Stimulated activated CD8-positive, alpha-beta memory T cell treated with anti-CD3 and anti-CD28 coated beads, Interleukin-7, amount 100 ng/mL, for 1 hour (primary cell): Measurements from ENCODE around the gene NUP205.

Source experiments
- DNase-seq, 2 donors: peaks; one replicate each; pipeline ENCODE4 v3.0.0-alpha.2; 2020; ENCODE audit warnings: low read depth in 2 of 2

NUP205 gene, protein sequence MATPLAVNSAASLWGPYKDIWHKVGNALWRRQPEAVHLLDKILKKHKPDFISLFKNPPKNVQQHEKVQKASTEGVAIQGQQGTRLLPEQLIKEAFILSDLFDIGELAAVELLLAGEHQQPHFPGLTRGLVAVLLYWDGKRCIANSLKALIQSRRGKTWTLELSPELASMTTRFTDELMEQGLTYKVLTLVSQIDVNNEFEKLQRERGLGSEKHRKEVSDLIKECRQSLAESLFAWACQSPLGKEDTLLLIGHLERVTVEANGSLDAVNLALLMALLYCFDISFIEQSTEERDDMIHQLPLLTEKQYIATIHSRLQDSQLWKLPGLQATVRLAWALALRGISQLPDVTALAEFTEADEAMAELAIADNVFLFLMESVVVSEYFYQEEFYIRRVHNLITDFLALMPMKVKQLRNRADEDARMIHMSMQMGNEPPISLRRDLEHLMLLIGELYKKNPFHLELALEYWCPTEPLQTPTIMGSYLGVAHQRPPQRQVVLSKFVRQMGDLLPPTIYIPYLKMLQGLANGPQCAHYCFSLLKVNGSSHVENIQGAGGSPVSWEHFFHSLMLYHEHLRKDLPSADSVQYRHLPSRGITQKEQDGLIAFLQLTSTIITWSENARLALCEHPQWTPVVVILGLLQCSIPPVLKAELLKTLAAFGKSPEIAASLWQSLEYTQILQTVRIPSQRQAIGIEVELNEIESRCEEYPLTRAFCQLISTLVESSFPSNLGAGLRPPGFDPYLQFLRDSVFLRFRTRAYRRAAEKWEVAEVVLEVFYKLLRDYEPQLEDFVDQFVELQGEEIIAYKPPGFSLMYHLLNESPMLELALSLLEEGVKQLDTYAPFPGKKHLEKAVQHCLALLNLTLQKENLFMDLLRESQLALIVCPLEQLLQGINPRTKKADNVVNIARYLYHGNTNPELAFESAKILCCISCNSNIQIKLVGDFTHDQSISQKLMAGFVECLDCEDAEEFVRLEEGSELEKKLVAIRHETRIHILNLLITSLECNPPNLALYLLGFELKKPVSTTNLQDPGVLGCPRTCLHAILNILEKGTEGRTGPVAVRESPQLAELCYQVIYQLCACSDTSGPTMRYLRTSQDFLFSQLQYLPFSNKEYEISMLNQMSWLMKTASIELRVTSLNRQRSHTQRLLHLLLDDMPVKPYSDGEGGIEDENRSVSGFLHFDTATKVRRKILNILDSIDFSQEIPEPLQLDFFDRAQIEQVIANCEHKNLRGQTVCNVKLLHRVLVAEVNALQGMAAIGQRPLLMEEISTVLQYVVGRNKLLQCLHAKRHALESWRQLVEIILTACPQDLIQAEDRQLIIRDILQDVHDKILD (N-terminal part only)

DNA sequence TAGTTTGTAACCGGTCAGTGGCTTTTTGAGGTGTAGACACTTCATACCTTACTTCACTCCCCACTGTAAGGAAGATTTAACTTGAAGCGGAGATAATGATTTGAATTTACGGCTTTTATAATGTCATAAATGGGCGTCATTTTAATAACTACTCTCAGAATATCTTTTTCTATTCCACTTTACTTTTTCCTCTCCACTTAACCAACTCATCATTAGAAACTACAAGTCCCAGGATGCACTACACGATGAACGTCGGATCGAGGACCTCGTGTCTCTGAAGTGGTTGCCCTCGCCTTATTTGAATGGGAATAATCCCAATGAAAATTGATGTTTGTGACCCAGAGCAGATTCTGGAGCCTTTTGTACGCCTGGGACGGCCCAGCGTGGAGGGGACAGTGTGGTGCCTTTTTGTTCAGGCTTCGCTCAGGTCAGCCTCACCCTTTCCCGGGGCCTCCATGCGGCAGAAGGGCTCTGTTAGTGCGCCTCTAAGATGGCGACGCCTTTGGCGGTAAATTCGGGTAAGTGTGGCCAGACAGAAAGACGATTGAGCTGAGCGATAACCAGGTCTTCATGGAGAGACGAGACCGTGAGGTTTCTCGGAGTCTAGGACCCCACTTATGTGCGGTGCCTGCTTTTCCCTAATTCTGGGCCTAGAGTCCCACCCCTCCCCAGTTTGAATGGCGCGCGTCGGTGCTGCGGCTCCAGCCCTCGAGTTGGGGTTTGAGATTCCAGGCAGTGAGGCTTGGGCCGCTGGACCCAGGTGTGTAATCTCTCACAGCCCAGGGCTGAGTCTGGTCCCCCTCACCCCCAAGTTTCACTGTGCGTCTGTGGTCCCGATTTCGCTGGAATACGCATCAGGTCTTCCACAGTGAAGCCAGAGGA is at the start of gene NUP205:
NUP205 (plus strand) TSS at position 463 of the 882 bp plus-strand sequence; CDS start at position 491, 28 bp downstream.
- DNase-seq: peak; percentile 45 to 57

DNA sequence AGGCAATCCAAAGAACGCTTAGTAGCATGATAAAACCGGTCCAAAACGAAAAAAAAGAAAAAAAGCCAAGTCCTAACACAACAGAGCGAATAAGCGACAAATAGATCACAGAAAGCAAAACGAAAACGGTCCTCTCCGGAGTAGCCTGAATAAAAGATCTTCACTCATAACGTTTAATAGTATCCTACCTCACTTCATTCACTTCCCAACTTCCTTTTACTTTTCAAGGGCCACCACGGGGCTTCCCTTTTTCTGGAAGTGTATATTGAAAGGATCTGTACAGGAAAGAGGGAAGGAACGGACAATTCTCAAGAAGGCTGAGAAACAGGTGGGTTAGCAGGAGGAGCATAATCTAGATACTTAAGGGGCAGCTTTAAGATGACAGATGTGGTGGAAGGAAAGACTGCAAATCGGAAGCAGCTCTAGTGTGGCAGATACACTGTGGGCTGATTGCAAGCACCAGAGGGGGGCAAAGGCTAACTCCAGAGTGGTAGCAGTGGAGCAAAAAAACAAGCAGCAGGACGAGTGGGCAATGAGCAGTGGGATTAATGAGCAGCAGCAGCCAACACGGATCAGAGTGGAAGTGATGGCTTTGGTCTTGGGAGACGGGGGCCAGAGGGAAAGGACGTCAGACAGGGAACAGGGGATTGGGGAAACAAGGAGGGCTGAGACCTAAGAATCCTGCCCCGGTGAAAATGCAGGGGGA is 48.7 kb upstream of the NUP205 start:
- DNase-seq: peak in 1 of 2 donors; percentile 2

DNA sequence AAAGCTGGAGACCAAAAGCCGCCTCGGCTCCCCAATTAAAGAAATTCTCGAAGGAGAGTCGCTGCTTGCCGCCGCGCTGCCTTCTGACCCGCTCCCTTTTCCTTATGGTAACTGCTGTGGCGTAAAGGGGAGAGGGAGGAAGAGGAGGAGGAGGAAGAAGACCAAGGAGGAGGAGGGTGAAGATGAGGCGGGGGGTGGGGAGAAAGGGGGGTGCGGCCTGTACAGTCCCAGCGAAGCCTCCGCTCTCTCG is 48.2 kb upstream of the NUP205 start:
- no peak for DNase-seq

DNA sequence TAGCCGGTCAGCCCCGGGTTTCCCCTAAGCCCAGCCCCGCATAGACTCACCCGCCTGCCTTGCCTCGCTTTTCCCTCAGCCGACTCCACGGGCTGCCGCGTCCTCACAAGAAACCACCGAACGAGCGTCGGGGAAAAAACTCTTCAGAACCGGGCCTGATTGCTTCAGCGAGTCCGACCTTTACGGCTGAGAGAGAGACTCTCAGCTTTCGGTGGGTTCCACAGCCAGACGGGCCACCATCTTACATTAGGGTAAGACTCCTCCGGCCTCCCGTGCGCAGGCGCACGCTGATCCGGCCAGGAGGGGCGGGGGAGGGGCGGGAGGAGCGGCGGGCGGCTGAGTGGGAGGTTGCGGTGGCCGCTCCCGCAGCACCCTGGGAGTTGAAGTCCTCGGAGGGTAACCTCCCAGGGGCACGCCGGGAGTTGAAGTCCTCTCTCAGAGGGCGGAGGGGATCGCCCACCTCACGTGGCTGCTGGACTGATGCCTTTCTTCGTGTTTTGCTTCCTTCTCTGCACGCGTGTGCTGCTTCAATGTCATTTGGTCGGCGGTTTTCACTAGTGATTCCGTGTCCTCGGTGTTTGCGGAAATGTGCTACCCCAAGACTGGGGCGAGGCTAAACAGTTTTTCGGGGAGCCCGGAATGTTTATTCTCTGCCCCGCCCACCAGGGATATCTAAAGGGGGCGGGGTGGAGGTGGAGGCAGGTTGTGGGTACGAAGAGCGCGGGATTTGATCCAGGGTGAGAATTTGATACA is 47.7 kb upstream of the NUP205 start, which contains the start of gene CNOT4:
CNOT4 (minus strand) TSS at position 264 of the 753 bp plus-strand sequence. CDS start 71,771 bp downstream, outside the sequence.
- peak; percentile 94 to 95 for DNase-seq

DNA sequence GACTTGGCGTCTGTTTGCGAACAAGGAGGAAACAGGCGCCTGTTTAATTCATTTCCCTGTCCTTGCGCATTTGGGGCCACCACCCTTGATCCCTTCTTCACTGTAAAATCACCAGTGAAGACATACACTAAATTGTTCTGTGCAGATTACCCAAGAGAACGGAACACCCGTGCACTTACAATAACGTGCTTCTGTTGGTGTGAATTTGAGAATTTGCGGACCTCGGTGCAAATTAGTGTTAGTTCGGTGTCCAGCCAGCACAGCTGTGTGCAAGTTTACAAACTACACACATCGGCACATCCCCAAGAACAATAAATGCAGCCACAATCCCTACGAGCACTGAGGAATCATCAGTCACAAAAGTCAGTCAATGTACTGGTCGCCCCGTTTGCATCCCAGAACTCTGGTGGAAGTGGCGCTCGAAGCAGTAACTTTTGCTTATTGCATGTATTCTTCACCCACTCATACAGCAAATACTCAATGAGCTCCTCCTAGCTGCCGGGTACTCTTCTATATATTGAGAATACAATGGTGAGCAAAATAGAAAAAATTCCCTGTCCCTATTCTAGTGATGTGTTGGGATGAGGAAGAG is 47.0 kb upstream of the NUP205 start:
- no peak for DNase-seq

DNA sequence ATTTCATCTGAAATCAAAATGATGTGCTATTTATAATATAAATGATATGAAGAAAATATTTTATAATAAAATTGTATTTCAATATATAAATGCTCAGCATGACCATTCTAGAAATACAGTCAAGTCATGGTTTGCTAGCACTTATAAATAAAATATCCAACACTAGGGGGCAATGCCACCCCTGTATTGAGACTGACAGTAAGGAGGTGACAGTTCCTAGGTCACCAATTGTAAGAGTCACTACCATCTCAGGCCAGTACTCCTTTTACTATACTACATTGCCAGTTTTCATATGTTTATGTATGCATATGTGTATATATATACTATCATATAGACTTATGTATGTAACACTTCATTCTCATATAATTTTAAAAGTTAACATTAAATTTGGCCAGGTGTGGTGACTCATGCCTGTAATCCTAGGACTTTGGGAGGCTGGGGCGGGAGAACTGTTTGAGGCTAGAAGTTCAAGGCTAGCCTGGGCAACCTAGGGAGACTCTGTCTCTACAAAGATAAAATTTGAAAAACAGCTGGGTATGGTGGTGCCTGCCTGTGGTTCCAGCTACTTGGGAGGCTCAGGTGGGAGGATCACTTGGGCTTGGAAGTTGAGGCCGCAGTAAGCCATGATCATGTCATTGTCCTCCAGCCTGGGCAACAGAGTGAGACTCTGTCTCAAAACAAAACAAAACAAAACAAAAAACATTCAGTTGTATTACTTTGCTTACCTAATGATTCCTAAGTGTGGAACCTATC is 45.4 kb upstream of the NUP205 start:
- no peak for DNase-seq

DNA sequence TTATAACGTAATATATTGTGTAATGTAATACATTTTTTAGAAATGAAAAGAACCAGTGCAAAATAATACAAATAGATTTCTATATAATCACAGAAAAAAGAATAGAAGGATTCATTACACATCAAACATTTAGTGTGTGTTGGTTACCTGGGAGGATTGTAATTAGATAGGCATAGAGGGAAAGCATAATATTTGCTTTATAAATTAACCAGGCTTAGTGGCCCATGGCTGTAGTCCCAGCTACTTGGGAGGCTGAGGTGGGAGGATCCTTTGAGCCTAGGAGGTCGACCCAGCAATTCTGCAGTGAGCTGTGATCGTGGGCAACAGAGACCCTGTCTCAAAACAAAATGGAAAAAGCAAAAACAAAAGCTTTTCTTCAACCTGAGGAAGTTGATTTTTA is 42.9 kb upstream of the NUP205 start:
- no peak for DNase-seq

DNA sequence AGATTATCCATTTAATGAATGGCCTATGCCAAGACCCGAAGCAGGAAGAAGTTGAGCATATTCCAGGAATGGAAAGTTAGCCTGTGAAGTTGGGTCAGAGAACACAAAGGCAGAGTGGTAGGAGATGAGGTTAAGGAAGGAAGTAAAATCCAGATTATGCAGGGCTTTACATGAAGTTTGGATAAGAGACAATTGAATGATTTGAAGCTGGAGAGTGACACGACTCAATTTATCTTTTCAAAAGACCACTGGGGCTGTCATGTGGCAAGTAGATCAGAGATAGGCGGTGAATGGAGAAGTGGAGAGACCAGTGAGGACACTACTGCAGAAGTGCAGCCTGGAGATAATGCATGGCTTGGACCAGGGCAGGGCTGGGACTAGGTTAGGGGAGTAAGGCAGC is 40.7 kb upstream of the NUP205 start:
- DNase-seq: no peak

DNA sequence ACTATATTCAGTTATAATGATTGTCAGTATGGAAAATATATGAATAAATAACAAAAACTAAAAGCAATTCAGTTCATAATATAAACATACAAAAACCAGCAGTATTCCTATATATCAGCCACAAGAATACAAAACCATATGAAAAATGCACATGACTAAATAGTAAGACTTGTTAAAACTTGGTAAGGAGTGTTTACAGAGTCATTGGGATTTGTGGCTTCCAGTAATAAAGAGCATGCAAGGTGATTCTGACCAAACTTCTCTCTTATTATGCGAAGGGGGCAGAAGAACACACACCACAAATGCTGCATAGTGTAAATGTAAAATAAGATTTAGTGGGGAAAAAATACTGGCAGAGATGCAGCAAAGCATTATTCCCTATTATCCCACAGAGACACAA is 39.0 kb upstream of the NUP205 start:
- no peak for DNase-seq

DNA sequence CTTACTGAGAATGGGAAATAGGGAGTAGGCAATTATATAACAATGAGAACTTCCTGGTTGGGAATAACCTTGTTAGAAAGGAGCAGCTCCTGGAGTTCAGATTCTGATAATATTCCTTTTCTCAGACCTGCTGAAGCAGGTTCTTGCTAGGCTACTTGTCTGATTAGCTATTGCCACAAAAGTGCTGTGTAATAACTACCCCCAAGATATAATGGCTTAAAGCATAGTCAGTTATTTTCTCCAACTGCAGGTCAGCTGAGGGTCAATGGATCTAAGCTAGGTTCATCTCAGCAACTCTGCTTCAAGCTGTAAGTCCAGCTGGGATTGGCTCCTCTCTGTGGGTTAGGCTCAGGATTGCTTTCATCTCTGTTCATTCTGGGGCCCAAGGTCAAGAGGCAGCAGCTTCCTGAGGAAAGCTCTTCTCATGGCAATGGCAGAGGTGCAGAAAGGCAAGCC is 38.5 kb upstream of the NUP205 start:
- no peak for DNase-seq

DNA sequence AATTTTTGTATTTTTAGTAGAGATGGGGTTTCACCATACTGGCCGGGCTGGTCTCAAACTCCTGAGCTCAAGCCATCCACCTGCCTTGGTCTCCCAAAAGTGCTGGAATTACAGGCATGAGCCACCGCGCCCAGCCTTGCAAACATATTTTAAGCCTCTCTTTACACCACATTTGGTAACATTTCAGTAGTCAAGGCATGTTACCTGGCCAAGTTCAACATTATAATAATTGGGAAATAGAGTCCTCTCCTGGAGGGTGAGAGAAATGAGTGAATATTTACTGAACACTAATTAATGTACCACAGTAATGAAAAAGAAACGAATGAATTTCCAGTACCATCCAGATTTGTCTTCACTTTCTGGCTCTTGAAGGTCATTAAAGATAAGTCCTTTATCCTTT is 37.8 kb upstream of the NUP205 start:
- no peak for DNase-seq

DNA sequence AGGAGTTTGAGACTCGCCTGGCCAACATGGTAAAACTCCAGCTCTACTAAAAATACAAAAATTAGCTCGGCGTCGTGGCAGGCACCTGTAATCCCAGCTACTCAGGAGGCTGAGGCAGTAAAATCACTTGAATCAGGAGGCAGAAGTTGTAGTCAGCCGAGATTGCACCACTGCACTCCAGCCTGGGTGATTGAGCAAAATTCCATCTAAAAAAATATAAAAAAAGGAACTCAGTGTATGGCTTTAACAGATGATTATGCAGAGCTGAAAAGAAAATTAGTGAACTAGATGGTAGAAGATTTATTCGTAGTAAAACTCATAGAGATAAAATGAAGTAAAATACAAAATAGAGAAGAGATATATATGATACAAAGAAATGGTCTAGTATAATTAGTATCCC is 35.2 kb upstream of the NUP205 start:
- DNase-seq: no peak

DNA sequence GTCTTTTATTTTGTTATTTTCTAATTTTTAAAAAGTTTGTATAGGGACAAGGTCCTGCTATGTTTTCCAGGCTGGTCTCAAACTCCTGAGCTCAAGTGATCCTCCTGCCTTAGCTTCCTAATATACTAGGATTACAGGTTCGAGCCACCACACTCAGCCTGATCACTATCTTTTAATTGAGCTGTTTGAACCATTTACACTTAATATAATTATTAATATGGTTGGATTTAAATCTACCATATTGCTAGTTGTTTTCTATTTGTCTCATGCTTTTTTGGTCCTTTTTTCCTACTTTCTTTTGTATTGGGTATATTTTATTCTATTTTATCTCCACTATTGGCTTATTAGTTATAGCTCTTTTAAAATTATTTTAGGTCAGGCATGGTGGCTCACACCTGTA is 34.6 kb upstream of the NUP205 start:
- no peak for DNase-seq

DNA sequence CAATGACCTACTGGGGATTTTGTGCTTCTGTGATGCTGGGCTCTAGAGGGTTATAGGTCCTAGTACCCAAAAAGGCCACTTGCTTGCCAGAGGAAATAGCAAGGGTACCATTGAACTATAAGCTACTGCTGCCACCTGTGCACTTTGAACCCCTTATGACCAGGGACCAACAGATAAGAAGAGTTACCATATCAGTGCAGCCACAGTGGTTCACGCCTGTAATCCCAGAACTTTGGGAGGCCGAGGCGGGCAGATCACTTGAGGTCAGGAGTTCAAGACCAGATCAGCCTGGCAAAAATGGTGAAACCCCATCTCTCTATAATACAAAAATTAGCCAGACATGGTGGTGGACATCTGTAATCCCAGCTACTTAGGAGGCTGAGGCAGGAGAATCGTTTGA is 32.3 kb upstream of the NUP205 start:
- no peak for DNase-seq

DNA sequence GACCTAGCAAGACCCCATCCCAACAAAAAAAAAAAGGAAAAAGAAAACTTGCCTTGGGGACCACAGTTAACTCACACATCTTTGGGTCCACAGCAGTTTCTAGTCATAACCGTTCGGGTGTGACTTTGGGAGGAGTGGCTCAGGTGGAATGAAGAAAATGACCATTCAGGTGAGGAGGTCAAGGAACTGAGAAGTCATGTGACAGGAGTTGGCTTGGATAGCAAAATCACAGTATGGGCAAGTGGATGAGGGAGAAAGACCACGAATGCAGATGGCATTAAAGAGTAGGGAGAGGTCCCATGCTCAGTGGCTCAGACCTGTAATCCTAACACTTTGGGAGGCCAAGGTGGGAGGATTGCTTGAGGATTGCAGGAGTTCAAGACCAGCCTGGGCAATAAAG is 30.7 kb upstream of the NUP205 start:
- DNase-seq: no peak

DNA sequence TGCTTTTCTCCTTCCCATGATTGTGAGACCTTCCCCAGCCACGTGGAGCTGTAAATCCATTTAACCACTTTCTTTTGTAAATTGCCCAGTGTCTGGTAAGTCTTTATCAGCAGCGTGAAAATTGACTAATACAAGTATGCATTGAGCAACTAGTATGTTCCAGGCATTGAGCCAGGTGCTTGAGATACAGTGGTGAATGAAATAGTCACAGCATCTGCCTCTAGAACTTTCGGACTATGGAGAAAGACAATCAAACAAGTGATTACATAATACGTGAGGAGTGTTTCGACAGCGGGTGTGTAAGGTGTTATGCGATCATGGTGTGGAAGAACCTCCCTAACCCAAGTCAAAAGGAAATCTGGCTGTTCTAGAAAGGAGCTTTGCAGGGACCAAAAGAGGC is 21.6 kb upstream of the NUP205 start:
- DNase-seq: no peak

DNA sequence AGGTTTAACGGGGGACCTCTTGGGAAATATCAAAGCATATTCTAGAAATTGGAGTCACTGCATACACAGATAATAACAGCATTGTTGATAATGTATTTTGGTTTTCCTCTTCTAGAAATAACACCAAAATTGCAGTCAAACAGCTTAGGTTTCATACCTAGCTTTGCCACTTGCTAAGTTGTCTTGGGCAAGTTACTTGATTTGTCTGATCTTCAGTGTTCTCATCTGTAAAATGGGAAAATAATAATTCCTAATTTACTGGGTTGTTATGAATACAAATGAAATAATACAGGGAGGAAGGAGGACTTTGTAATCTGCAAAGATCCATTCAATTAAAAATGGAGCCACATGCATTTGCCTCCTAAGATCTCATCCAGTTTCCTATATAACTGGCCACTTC is 20.3 kb upstream of the NUP205 start:
- DNase-seq: no peak

DNA sequence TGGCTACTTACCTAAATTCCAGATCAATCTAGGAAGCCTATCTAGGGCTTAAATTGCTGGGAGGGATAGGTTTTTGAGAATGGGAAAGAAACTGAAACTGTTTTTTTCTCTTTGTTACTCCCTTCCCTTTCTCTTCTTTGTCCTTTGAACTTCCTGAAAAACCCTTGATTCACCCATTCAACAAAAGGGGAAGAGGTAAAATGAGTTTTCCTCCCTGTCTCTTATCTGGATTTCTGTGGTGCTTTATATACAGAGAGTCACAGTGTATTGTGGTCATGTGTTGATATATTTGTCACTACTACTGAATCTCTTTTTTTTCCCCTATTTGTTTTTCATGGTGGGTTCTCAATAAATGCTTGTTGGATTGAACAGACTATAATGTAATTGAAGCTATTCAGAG is 19.8 kb upstream of the NUP205 start:
- no peak for DNase-seq

DNA sequence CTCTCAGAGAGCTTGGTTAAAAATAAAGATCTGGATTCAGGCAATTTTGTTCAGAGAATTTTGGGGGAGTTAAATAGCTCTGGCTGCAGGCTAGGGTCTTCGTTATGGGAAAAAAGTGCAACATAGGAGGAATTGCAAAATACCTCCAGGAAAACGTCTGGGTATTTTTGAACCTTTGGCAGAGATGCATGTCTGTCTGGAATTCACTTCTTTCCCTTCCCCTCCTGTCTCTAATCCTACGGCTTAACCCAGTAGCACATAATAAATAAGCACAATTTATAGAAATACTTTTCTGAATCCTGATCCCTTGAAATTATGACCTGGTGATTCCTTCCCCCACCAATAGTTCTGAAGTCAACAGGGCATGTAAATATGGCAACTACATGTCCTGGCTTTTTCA is 19.3 kb upstream of the NUP205 start:
- DNase-seq: no peak
